Right cardiac atrium (tissue), 5 donors: Measurements from ENCODE around the gene ELL2. TPM values are rescaled to one million over a fixed set of nuclear protein-coding genes. Genes with fewer than 3 reads are reported as not detected.

Experiments
- ATAC-seq, 2 donors: fragments of 200-7000 bp; cut with Tn5 transposase; one replicate each; pipeline versions ENCODE4 v1.8.0 to v1.9.1; 2020; ENCODE audit warnings: moderate library complexity in 2 of 2, mild to moderate bottlenecking in 1 of 2
- DNase-seq, 3 donors: peaks; one replicate each; pipeline ENCODE4 v3.0.0-alpha.2; 2020
- H3K27ac ChIP-seq: one replicate; pipeline ENCODE4 v1.5.1; 2013; ENCODE audit warnings: mild to moderate bottlenecking, low read length, control low read depth, moderate library complexity
- H3K27me3 ChIP-seq: one replicate; pipeline ENCODE4 v1.6.1; 2013; ENCODE audit not compliant: control insufficient read depth, insufficient read depth
- H3K4me1 ChIP-seq: one replicate; pipeline ENCODE4 v1.6.1; 2013; ENCODE audit warnings: low read length; ENCODE audit not compliant: control insufficient read depth, insufficient read depth
- H3K4me3 ChIP-seq: one replicate; pipeline ENCODE4 v1.5.1; 2013; ENCODE audit warnings: low read length, control low read depth
- H3K9me3 ChIP-seq: one replicate; pipeline ENCODE4 v1.6.1; 2013; ENCODE audit warnings: low read length; ENCODE audit not compliant: control insufficient read depth
- WGBS: extraction: QIAGEN DNeasy Blood & Tissue Kit; methylation state at CpG from one replicate; pipeline ENCODE4 v1.1.7; 2013; 5-methylcytosine and 5-hydroxymethylcytosine counted together
- intact Hi-C, 4 donors: fragments of 100-400 bp; cut with DNase I; formaldehyde crosslinking; loops; one replicate each; pipeline versions ENCODE4 v1.11.0 to v1.14.0; 2022 to 2023
- polyA plus RNA-seq: library from polyadenylated mRNA; stranded (reverse); fragments of 200-250 nt; gene quantifications from one replicate; pipeline ENCODE4 v1.2.3, GENCODE V29; 2013
- total RNA-seq, 4 donors: library from RNA; stranded (reverse); fragmentation: NEBNext Ultra II Directional; extraction: Animal tissue kit (Norgen Biotek cat#: 25700); gene quantifications; one replicate each; pipeline ENCODE4 v1.2.1, GENCODE V29; 2021
- donor health status: healthy with polysubstance abuse.
- donor health status: DM: no; HTN: yes; CAD: no.
- donor health status: DM: no; HTN: no; CAD: no.
- donor health status: DM: no; HTN: yes; CAD: no; lungs with severe emphysema.
- donor health status: DM: yes; HTN: yes; CAD: no.

Gene ELL2
- total and polyA plus RNA-seq, 5 donors, result 16.7 to 75.9 (median 32.4) TPM

DNA sequence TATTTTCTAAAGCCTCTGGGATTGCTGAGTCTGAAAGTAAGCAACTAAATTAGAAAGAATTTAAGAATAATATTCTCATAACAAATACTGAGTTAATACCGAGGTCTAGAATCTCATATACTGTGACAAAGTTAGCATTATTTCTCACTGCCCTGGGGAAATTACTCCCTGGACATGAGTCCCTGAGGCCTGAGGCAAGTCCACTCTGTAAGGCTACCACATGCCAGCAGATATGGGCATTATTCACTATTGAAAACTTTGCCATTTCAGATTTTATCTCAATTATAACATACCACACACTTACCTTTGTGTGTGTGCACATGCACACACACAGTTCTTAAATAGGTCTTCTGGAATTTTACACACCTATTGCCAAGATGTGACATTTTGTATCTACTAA is 22.9 kb downstream of the ELL2 start:
- no peak overlapping the region for H3K4me3 ChIP-seq

GRCh38 chr5:95938347-95938746 is 23.3 kb downstream of the ELL2 start:
- Histone ChIP-seq H3K4me3 (no peak overlapping the region), H3K27me3 (no peaks in the 10 kb centered on the region), H3K27ac (no peak overlapping the region), H3K9me3 (no peaks in the 10 kb centered on the region), H3K4me1 (peaks cover 3% of the 10 kb centered on the region)
- no peak for ATAC-seq
- DNase-seq, result no peak
- 95% methylated on average over 1 of the region's 1 CpG for WGBS
- intact Hi-C loops, result no loop called here

More for the DNA sequence above, 22.9 kb downstream of the ELL2 start:
- H3K27ac ChIP-seq, result no peak overlapping the region
- H3K27me3 ChIP-seq, result no peaks in the 10 kb centered on the region
- no peaks in the 10 kb centered on the region for H3K9me3 ChIP-seq
- DNase-seq (no peak), ATAC-seq (no peak)
- intact Hi-C loops, result no loop called here
- H3K4me1 ChIP-seq, result peaks cover 3% of the 10 kb centered on the region
- 86% methylated on average over 1 of the region's 1 CpG for WGBS

GRCh38 chr5:95937607-95938152 is 24.0 kb downstream of the ELL2 start:
- peaks cover 3% of the 10 kb centered on the region for H3K4me1 ChIP-seq
- DNase-seq (no peak), ATAC-seq (no peak)
- H3K27ac ChIP-seq, result no peak overlapping the region
- intact Hi-C loops, result no loop called here
- 66% methylated on average over 3 of the region's 3 CpGs for WGBS
- no peaks in the 10 kb centered on the region for H3K9me3 ChIP-seq
- no peak overlapping the region for H3K4me3 ChIP-seq
- no peaks in the 10 kb centered on the region for H3K27me3 ChIP-seq

GRCh38 chr5:95936812-95937397 is 24.7 kb downstream of the ELL2 start:
- no peak for DNase-seq
- H3K4me1 ChIP-seq, result peaks cover 3% of the 10 kb centered on the region
- intact Hi-C loops, result no loop called here
- WGBS, result 82% methylated on average over 5 of the region's 5 CpGs
- no peak overlapping the region for H3K4me3 ChIP-seq
- H3K27me3 ChIP-seq, result no peaks in the 10 kb centered on the region
- H3K27ac ChIP-seq, result no peak overlapping the region
- H3K9me3 ChIP-seq, result no peaks in the 10 kb centered on the region
- peak in 1 of 2 donors; percentile 15 for ATAC-seq

GRCh38 chr5:95935553-95936100 is 26.0 kb downstream of the ELL2 start:
- Histone ChIP-seq H3K27me3 (no peaks in the 10 kb centered on the region), H3K9me3 (no peaks in the 10 kb centered on the region), H3K27ac (no peak overlapping the region), H3K4me3 (no peak overlapping the region), H3K4me1 (peaks cover 3% of the 10 kb centered on the region)
- no peak for ATAC-seq
- DNase-seq, result no peak
- WGBS, result 93% methylated on average over 2 of the region's 2 CpGs
- intact Hi-C loops, result no loop called here

GRCh38 chr5:95934207-95934804 is 27.3 kb downstream of the ELL2 start:
- Histone ChIP-seq H3K27me3 (no peaks in the 10 kb centered on the region), H3K4me1 (peaks cover 3% of the 10 kb centered on the region), H3K4me3 (no peak overlapping the region), H3K9me3 (no peaks in the 10 kb centered on the region), H3K27ac (no peak overlapping the region)
- intact Hi-C loops, result no loop called here
- ATAC-seq (peak in 1 of 2 donors; percentile 38), DNase-seq (no peak)

DNA sequence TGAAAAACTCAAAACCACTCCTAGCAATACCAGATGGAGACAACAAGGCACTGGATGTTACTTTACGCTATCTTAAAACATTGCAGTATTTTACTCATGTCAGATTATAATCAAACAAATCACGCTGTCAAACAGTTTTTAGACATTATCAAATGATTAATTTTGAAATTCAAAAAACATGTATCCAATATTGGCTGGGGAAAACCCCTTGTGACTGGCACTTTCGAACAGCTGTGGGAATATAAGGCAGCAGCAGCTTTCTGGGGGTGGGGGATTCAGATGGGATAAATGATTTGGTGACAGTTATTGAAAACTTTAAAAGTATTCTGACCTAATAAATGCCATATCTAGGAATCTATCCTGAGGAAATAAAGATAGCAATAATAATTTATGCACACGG is 28.7 kb downstream of the ELL2 start:
- WGBS, result 81% methylated on average over 4 of the region's 4 CpGs
- no peak overlapping the region for H3K4me3 ChIP-seq
- DNase-seq (no peak), ATAC-seq (no peak)
- intact Hi-C loops, result no loop called here
- no peaks in the 10 kb centered on the region for H3K9me3 ChIP-seq
- H3K27ac ChIP-seq, result no peak overlapping the region
- peaks cover 3% of the 10 kb centered on the region for H3K4me1 ChIP-seq
- no peaks in the 10 kb centered on the region for H3K27me3 ChIP-seq

DNA sequence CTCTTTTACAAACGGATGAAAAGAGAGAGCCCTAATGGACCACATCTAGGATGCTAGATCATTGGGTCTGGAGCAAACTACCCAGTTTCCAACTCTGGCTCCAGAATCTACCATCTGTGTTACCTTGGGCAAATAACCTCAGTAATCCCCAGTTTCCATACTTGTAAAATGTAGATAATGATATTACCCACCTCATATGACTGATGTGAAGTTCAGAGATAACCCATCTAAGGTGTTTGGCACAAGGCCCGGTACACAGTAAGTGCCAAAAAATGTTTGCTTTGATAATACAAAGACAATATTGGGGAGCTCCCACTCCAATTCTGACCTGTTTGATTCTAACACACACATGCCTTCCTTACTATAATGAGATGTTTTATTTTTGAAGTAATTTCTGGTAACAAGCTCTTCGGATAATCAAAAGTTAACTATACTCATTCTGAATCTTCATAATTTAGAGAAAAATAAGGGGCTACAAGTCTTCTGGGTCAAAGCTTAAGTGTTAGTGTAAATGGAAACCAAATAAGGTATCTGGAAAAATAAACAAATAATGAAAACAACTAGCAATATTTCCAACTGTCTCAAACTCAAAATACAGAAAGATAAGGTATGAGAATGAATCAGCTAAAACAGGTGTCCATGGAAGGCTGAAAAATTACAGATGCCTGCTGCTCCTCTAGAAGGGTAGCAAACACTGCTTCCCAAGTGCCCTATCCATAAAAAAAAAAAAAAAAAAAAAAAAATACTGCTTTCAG is 30.4 kb downstream of the ELL2 start:
- DNase-seq (no peak), ATAC-seq (no peak)
- H3K4me1 ChIP-seq, result no peaks in the 10 kb centered on the region
- intact Hi-C loops, result no loop called here
- no peak overlapping the region for H3K27ac ChIP-seq
- WGBS, result 83% methylated on average over 3 of the region's 3 CpGs
- H3K27me3 ChIP-seq, result no peaks in the 10 kb centered on the region
- no peaks in the 10 kb centered on the region for H3K9me3 ChIP-seq
- no peak overlapping the region for H3K4me3 ChIP-seq

- H3K27ac ChIP-seq, result no peak overlapping the region
- no peaks in the 10 kb centered on the region for H3K4me1 ChIP-seq
- WGBS, result 83% methylated on average over 4 of the region's 4 CpGs
- H3K4me3 ChIP-seq, result no peak overlapping the region
- DNase-seq (no peak), ATAC-seq (no peak)
- intact Hi-C loops, result no loop called here
- H3K9me3 ChIP-seq, result no peaks in the 10 kb centered on the region
- H3K27me3 ChIP-seq, result no peaks in the 10 kb centered on the region
Observed at GRCh38 chr5:95930141-95930930, 31.3 kb downstream of the ELL2 start.

GRCh38 chr5:95928724-95929253 is 32.9 kb downstream of the ELL2 start:
- intact Hi-C loops, result no loop called here
- H3K4me3 ChIP-seq, result no peak overlapping the region
- H3K27ac ChIP-seq, result no peak overlapping the region
- WGBS, result 98% methylated on average over 7 of the region's 7 CpGs
- no peaks in the 10 kb centered on the region for H3K27me3 ChIP-seq
- H3K9me3 ChIP-seq, result no peaks in the 10 kb centered on the region
- peak in 1 of 2 donors; percentile 30 for ATAC-seq
- no peak for DNase-seq
- peaks cover 2% of the 10 kb centered on the region for H3K4me1 ChIP-seq
